HEK293 (cell line): ENCODE data around the gene TMEM45A.

ENCODE experiments used
- CTCF ChIA-PET: fragments of 350-600 bp; formaldehyde crosslinking; extraction: SDS; loops from one replicate; lab custom pipeline; 2021; ENCODE audit warnings: antibody characterized with exemption; lab: Yijun Ruan, JAX
- POLR2A ChIA-PET: fragments of 300-600 bp; formaldehyde crosslinking; extraction: SDS; loops from one replicate; lab custom pipeline; 2020; ENCODE audit warnings: antibody characterized with exemption, inconsistent platforms; lab: Yijun Ruan, JAX
- H3K27ac ChIP-seq: fragments of 200-500 bp; sonication (Bioruptor generic); 2 replicates; pipeline ENCODE4 v1.5.1; 2014; ENCODE audit warnings: low read depth, low read length, control low read depth, inconsistent platforms; ENCODE audit errors: extremely low read depth
- H3K36me3 ChIP-seq, 2 experiments: fragments of 200-500 bp in 1 of 2; sonication (Bioruptor generic) in 1 of 2; 1 replicate in 1 of 2; 2 replicates in 1 of 2; pipeline ENCODE4 v1.5.1; 2014 to 2017; ENCODE audit warnings: inconsistent platforms in 2 of 2, low read length in 2 of 2; ENCODE audit not compliant: control insufficient read depth in 2 of 2, insufficient read depth in 1 of 2
- H3K4me1 ChIP-seq: fragments of 200-500 bp; sonication (Bioruptor generic); 2 replicates; pipeline ENCODE4 v1.5.1; 2014; ENCODE audit warnings: mild to moderate bottlenecking, low read length, inconsistent platforms; ENCODE audit not compliant: control insufficient read depth, insufficient read depth
- H3K4me3 ChIP-seq: 2 replicates; pipeline ENCODE4 v1.5.1; 2011; ENCODE audit warnings: low read depth, mild to moderate bottlenecking, control low read depth, low read length, moderate library complexity
- H3K9me3 ChIP-seq: fragments of 200-500 bp; sonication (Bioruptor generic); 2 replicates; pipeline ENCODE4 v1.5.1; 2014; ENCODE audit warnings: low read depth, low read length, inconsistent platforms; ENCODE audit not compliant: control insufficient read depth, insufficient read depth
- GLI2 ChIP-seq: fragments of 450-650 bp; formaldehyde crosslinking; IDR thresholded peaks from 2 replicates; pipeline ENCODE4; 2017; ENCODE audit warnings: missing biosample characterization, missing genetic modification characterization, low read depth, borderline replicate concordance
- KLF16 ChIP-seq: fragments of 450-650 bp; formaldehyde crosslinking; IDR thresholded peaks from 2 replicates; pipeline ENCODE4 v1.5.1; 2017; ENCODE audit warnings: missing biosample characterization, missing genetic modification characterization
- PRDM1 ChIP-seq: fragments of 450-650 bp; formaldehyde crosslinking; IDR thresholded peaks from 2 replicates; pipeline ENCODE4; 2016; ENCODE audit warnings: missing biosample characterization, missing genetic modification characterization
- PRDM10 ChIP-seq: fragments of 450-650 bp; formaldehyde crosslinking; IDR thresholded peaks from 2 replicates; pipeline ENCODE4 v1.5.1; 2016; ENCODE audit warnings: missing biosample characterization, missing genetic modification characterization
- REST ChIP-seq: fragments of 450-650 bp; formaldehyde crosslinking; IDR thresholded peaks from 2 replicates; pipeline ENCODE4 v1.5.1; 2016; ENCODE audit warnings: missing biosample characterization, missing genetic modification characterization
- TCF7L2 ChIP-seq: IDR thresholded peaks from 2 replicates; pipeline ENCODE4 v1.6.1; 2011; ENCODE audit warnings: low read depth, mild to moderate bottlenecking, inconsistent platforms, low read length, moderate library complexity, borderline replicate concordance
- ZBTB11 ChIP-seq: fragments of 450-650 bp; formaldehyde crosslinking; conservative IDR thresholded peaks from 2 replicates; pipeline ENCODE4 v1.5.1; 2016; ENCODE audit warnings: low read depth, missing biosample characterization, missing genetic modification characterization
- ZBTB7A ChIP-seq: fragments of 450-650 bp; formaldehyde crosslinking; IDR thresholded peaks from 2 replicates; pipeline ENCODE4 v1.5.1; 2016; ENCODE audit warnings: low read depth, missing biosample characterization, missing genetic modification characterization
- ZNF133 ChIP-seq: fragments of 450-650 bp; formaldehyde crosslinking; IDR thresholded peaks from 2 replicates; pipeline ENCODE4 v1.5.1; 2016; ENCODE audit warnings: missing biosample characterization, missing genetic modification characterization
- ZNF148 ChIP-seq: fragments of 450-650 bp; formaldehyde crosslinking; IDR thresholded peaks from 2 replicates; pipeline ENCODE4 v1.5.0; 2017; ENCODE audit warnings: missing biosample characterization, missing genetic modification characterization, borderline replicate concordance
- ZNF214 ChIP-seq: fragments of 450-650 bp; formaldehyde crosslinking; IDR thresholded peaks from 2 replicates; pipeline ENCODE4 v1.5.1; 2017; ENCODE audit warnings: missing biosample characterization, mild to moderate bottlenecking, missing genetic modification characterization, borderline replicate concordance
- ZNF223 ChIP-seq: fragments of 450-650 bp; formaldehyde crosslinking; IDR thresholded peaks from 2 replicates; pipeline ENCODE4 v1.5.1; 2016; ENCODE audit warnings: missing biosample characterization, missing genetic modification characterization
- ZNF23 ChIP-seq: fragments of 450-650 bp; formaldehyde crosslinking; IDR thresholded peaks from 2 replicates; pipeline ENCODE4 v1.5.1; 2016; ENCODE audit warnings: missing biosample characterization, missing genetic modification characterization, borderline replicate concordance
- ZNF416 ChIP-seq: fragments of 450-650 bp; formaldehyde crosslinking; IDR thresholded peaks from 2 replicates; pipeline ENCODE4 v1.5.1; 2016; ENCODE audit warnings: missing biosample characterization, missing genetic modification characterization
- ZNF544 ChIP-seq: fragments of 450-650 bp; formaldehyde crosslinking; IDR thresholded peaks from 2 replicates; pipeline ENCODE4 v1.5.0; 2017; ENCODE audit warnings: missing biosample characterization, missing genetic modification characterization
- ZNF549 ChIP-seq: fragments of 450-650 bp; IDR thresholded peaks from 2 replicates; pipeline ENCODE4 v1.5.1; 2018; ENCODE audit warnings: missing biosample characterization, missing genetic modification characterization, mild to moderate bottlenecking, inconsistent platforms, moderate library complexity
- ZSCAN30 ChIP-seq: fragments of 450-650 bp; IDR thresholded peaks from 2 replicates; pipeline ENCODE4 v1.5.1; 2018; ENCODE audit warnings: missing biosample characterization, mild to moderate bottlenecking, missing genetic modification characterization, moderate library complexity

TMEM45A gene

GRCh38 chr3:100561459-100562158, 69.2 kb downstream of the TMEM45A start:
- H3K4me3 ChIP-seq, result no peak overlapping the region
- ChIA-PET POLR2A (no interaction called here), CTCF (no interaction called here)
- TF ChIP-seq ZBTB11 (tag by site-specific recombination), result no peak
- no peak for TF ChIP-seq ZNF416 (tag by site-specific recombination)
- no peak for TF ChIP-seq ZNF549 (tag by site-specific recombination)
- TF ChIP-seq ZNF544, result no peak
- TF ChIP-seq ZNF133, result no peak
- no peak for TF ChIP-seq ZNF148 (tag by site-specific recombination)
- TF ChIP-seq ZNF223, result no peak
- TF ChIP-seq PRDM10 (tag by site-specific recombination), result no peak
- TF ChIP-seq ZBTB7A, result no peak
- TF ChIP-seq KLF16 (tag by site-specific recombination), result no peak
- no peak for TF ChIP-seq REST (tag by site-specific recombination)
- no peak for TF ChIP-seq ZNF214 (tag by site-specific recombination)
- TF ChIP-seq GLI2 (tag by site-specific recombination), result no peak
- TF ChIP-seq ZSCAN30 (tag by site-specific recombination), result no peak
- TF ChIP-seq TCF7L2, result no peak
- no peak for TF ChIP-seq PRDM1
- TF ChIP-seq ZNF23 (tag by site-specific recombination), result no peak
- H3K36me3 ChIP-seq, result no peaks in the 10 kb centered on the region
- no peaks in the 10 kb centered on the region for H3K4me1 ChIP-seq
- no peaks in the 10 kb centered on the region for H3K9me3 ChIP-seq
- no peak overlapping the region for H3K27ac ChIP-seq
